ENCODE data around the gene GCG. TPM values are rescaled to one million over a fixed set of nuclear protein-coding genes. Genes with fewer than 3 reads are reported as not detected.

GCG gene
- total and polyA plus RNA-seq, 2 donors (not counting 3 experiments of a cell fraction or from before 2014, with no cell fraction given): not detected

DNA sequence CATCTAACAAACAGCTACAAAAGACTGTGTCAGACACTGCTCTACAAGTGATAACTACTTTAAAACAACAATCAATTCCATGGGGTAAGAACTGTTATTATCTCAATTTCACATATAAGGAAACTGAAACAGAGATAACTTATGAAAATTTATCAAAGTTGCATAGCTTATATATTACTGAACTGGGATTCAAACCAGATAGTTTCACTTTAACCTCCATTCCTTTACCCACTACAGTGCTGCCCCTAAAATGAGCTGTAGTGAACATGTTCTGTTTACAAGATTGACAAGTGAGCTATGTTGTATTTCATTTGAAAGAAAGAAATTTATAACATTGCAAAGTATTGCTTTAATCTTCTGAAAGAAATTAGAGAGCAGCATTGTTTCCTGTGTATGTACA, 14.1 kb upstream of the GCG start:
- no TSS peak for BruUV-seq (replicated peaks)
- no peak for FAIRE-seq
- intact Hi-C loops (cut with micrococcal nuclease): no loop called here

More for the DNA sequence above, 14.1 kb upstream of the GCG start:
- H3K4me1 ChIP-seq (ENCODE audit: control insufficient read depth, extremely low read depth, insufficient read depth, low read length): no peaks in the 10 kb centered on the region
- no peaks in the 10 kb centered on the region for H3K9me1 ChIP-seq (replicated peaks; ENCODE audit: control insufficient read depth, extremely low read depth, insufficient read depth, low read length)
- no peak overlapping the region for H3K27ac ChIP-seq (ENCODE audit: insufficient read depth, low read depth, low read length)
- ChIA-PET CTCF (interaction anchor here (0.7 to 2.1 kb wide), 4 partner anchors 10 to 135 kb away, joined by 3 to 7 read pairs (median 4); no protein-coding TSS in a partner anchor), POLR2A (no interaction called here)
- dilution Hi-C loops (cut with MboI; ENCODE audit: extremely low pct_ligation_motif_present, low sequenced_read_pairs): no loop called here
- H3K4me2 ChIP-seq (ENCODE audit: insufficient read depth, low read length): no peak overlapping the region
- H3K27me3 ChIP-seq (ENCODE audit: control insufficient read depth in 2 of 2, insufficient read depth in 2 of 2, low read length in 2 of 2): peaks cover 0 to 8% of the 10 kb centered on the region in 2 experiments
- H3K9ac ChIP-seq (replicated peaks; ENCODE audit: extremely low read depth, insufficient read depth, low read length): no peak overlapping the region
- no peaks in the 10 kb centered on the region for H3K79me2 ChIP-seq (ENCODE audit: control insufficient read depth, insufficient read depth, low read length)
- no peaks in the 10 kb centered on the region for H3K36me3 ChIP-seq (ENCODE audit: control insufficient read depth in 2 of 2, extremely low read depth in 1 of 2, insufficient read depth in 2 of 2, low read length in 2 of 2)
- H3K9me3 ChIP-seq (replicated peaks; ENCODE audit: control insufficient read depth, insufficient read depth, low read length): no peaks in the 10 kb centered on the region
- TF ChIP-seq POLR2A (IDR thresholded peaks at IDR 0.05; ENCODE audit: low read depth, low read length): no peak
- TF ChIP-seq, protein P1, sequence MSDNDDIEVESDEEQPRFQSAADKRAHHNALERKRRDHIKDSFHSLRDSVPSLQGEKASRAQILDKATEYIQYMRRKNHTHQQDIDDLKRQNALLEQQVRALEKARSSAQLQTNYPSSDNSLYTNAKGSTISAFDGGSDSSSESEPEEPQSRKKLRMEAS (IDR thresholded peaks at IDR 0.05; ENCODE audit: insufficient read depth, insufficient read length): no peak
- no peak for TF ChIP-seq FOS (IDR thresholded peaks at IDR 0.05; ENCODE audit: borderline replicate concordance, insufficient read depth, low read length)
- TF ChIP-seq JUN (IDR thresholded peaks at IDR 0.05; ENCODE audit: borderline replicate concordance, insufficient read depth, insufficient read length, low read depth): no peak
- TF ChIP-seq POLR2AphosphoS5 (IDR thresholded peaks at IDR 0.05; ENCODE audit: insufficient read depth, low read depth, low read length): no peak
- no peak for TF ChIP-seq GATA2 (IDR thresholded peaks at IDR 0.05; ENCODE audit: insufficient read depth, insufficient read length, low read depth, low read length)
- TF ChIP-seq EZH2 (IDR thresholded peaks at IDR 0.05; ENCODE audit: borderline replicate concordance, low read depth, low read length, severe bottlenecking): no peak
- no peak for TF ChIP-seq MYC (IDR thresholded peaks at IDR 0.05; ENCODE audit: low read depth, low read length)
- TF ChIP-seq, protein P2, sequence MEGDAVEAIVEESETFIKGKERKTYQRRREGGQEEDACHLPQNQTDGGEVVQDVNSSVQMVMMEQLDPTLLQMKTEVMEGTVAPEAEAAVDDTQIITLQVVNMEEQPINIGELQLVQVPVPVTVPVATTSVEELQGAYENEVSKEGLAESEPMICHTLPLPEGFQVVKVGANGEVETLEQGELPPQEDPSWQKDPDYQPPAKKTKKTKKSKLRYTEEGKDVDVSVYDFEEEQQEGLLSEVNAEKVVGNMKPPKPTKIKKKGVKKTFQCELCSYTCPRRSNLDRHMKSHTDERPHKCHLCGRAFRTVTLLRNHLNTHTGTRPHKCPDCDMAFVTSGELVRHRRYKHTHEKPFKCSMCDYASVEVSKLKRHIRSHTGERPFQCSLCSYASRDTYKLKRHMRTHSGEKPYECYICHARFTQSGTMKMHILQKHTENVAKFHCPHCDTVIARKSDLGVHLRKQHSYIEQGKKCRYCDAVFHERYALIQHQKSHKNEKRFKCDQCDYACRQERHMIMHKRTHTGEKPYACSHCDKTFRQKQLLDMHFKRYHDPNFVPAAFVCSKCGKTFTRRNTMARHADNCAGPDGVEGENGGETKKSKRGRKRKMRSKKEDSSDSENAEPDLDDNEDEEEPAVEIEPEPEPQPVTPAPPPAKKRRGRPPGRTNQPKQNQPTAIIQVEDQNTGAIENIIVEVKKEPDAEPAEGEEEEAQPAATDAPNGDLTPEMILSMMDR (IDR thresholded peaks at IDR 0.05; ENCODE audit: extremely low read depth in 1 of 2, insufficient read depth in 1 of 2, low read depth in 1 of 2, low read length in 2 of 2): no peak
- no peak for DNase-seq (ENCODE audit: low read depth, low spot score)
- H4K20me1 ChIP-seq (replicated peaks; ENCODE audit: control insufficient read depth, extremely low read depth, insufficient read depth, low read length): no peaks in the 10 kb centered on the region
- no peak overlapping the region for H2AFZ ChIP-seq (ENCODE audit: low read depth, low read length)
- H3K4me3 ChIP-seq (replicated peaks in 1 of 3; ENCODE audit: insufficient read depth in 1 of 3, low read depth in 1 of 3, low read length in 3 of 3): no peak overlapping the region

Data from endothelial cell of umbilical vein (primary cell).